ENCODE measurements around the gene HPD.

GRCh38 chr12:121806546-121807423, 51.9 kb downstream of the HPD start:
- TF ChIP-seq, protein P1, sequence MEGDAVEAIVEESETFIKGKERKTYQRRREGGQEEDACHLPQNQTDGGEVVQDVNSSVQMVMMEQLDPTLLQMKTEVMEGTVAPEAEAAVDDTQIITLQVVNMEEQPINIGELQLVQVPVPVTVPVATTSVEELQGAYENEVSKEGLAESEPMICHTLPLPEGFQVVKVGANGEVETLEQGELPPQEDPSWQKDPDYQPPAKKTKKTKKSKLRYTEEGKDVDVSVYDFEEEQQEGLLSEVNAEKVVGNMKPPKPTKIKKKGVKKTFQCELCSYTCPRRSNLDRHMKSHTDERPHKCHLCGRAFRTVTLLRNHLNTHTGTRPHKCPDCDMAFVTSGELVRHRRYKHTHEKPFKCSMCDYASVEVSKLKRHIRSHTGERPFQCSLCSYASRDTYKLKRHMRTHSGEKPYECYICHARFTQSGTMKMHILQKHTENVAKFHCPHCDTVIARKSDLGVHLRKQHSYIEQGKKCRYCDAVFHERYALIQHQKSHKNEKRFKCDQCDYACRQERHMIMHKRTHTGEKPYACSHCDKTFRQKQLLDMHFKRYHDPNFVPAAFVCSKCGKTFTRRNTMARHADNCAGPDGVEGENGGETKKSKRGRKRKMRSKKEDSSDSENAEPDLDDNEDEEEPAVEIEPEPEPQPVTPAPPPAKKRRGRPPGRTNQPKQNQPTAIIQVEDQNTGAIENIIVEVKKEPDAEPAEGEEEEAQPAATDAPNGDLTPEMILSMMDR (conservative IDR thresholded peaks at IDR 0.05; ENCODE audit: low read length), result no peak
- TF ChIP-seq EZH2phosphoT487 (IDR thresholded peaks at IDR 0.05; ENCODE audit: borderline replicate concordance, low read depth, low read length), result no peak
